Transverse colon (tissue), 4 donors: Measurements from ENCODE around the gene SFRP5.

Source experiments
- POLR2A ChIP-seq: fragments of 450-650 bp; IDR thresholded peaks from one replicate; pipeline ENCODE4 v1.6.1; 2016; ENCODE audit warnings: antibody characterized with exemption, mild to moderate bottlenecking, moderate library complexity
- POLR2AphosphoS5 ChIP-seq, 3 donors: sonication (generic); formaldehyde crosslinking; IDR thresholded peaks; one replicate each; pipeline ENCODE4 v1.6.1; 2016; ENCODE audit warnings: antibody characterized with exemption in 3 of 3
- TF ChIP-seq, protein P1 (sequence below), 5 experiments: fragments of 200-600 bp in 3 of 5; fragments of 450-650 bp in 2 of 5; sonication (generic) in 3 of 5; IDR thresholded peaks; 1 replicate in 2 of 5; 2 replicates in 3 of 5; pipeline ENCODE4 v1.5.1; 2016 to 2017; ENCODE audit warnings: antibody characterized with exemption in 5 of 5, inconsistent platforms in 3 of 5, mild to moderate bottlenecking in 2 of 5, moderate library complexity in 1 of 5

DNA sequence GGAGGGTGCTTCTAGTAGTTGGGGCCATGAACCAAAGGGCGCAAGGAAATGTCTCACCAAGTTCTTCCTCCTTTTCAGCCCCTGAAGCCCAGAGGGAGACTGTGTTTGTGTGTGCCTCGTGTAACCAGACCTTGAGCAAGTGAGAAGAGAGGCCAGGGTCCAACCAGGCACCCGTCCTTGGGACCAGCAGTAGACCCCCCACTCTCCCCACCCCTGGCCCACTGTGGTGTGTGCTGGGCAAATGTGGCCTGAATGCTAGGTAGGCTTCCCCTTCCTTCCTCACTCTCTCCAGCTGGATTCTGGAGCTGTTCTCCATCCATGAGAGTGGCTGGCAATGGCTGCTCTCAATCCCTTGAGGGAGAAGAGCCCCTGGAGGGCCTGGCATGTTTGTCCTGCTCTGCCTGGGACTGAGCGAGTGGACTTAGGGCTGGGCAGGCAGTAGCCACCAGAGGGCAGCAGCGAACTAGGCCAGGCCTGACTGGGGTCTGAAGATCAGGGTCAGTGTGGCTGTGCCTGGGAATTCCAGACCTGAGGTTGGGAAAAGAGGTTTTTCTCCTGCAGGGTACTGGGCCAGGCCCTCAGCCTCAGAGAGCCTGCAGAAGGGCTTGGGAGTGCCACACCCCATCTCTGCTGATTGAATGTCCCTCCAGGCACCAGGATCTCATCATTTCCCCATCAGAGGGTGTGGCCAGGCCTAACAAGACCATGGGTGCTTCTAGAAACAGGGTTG, 12.5 kb downstream of the SFRP5 start:
- TF ChIP-seq, protein P1, sequence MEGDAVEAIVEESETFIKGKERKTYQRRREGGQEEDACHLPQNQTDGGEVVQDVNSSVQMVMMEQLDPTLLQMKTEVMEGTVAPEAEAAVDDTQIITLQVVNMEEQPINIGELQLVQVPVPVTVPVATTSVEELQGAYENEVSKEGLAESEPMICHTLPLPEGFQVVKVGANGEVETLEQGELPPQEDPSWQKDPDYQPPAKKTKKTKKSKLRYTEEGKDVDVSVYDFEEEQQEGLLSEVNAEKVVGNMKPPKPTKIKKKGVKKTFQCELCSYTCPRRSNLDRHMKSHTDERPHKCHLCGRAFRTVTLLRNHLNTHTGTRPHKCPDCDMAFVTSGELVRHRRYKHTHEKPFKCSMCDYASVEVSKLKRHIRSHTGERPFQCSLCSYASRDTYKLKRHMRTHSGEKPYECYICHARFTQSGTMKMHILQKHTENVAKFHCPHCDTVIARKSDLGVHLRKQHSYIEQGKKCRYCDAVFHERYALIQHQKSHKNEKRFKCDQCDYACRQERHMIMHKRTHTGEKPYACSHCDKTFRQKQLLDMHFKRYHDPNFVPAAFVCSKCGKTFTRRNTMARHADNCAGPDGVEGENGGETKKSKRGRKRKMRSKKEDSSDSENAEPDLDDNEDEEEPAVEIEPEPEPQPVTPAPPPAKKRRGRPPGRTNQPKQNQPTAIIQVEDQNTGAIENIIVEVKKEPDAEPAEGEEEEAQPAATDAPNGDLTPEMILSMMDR (IDR thresholded peaks at IDR 0.05) = peak; percentile 55 to 80 (median 68)
- TF ChIP-seq POLR2A (no peak), POLR2AphosphoS5 (IDR thresholded peaks at IDR 0.05) (no peak)
